Neural cell (in vitro differentiated cells): Measurements from ENCODE around the gene TMED6. TPM values are rescaled to one million over a fixed set of nuclear protein-coding genes. Genes with fewer than 3 reads are reported as not detected.

ENCODE experiments used
- H2AFZ ChIP-seq: fragments of 200-600, 300-800 bp; sonication (generic), shearing (Covaris generic); 2 replicates; pipeline ENCODE4 v1.6.0; 2014; ENCODE audit warnings: low read depth, mild to moderate bottlenecking, antibody characterized with exemption, low read length, moderate library complexity
- H3F3A ChIP-seq: fragments of 200-600 bp; shearing (Covaris generic); 2 replicates; pipeline ENCODE4 v1.6.1; 2016; ENCODE audit warnings: mild to moderate bottlenecking, moderate library complexity, mixed read lengths, antibody characterized with exemption, low read length; ENCODE audit not compliant: insufficient read depth, poor library complexity, severe bottlenecking
- H3K27ac ChIP-seq: fragments of 200-600, 300-800 bp; sonication (generic), shearing (Covaris generic); 2 replicates; pipeline ENCODE4 v1.5.1; 2014; ENCODE audit warnings: mild to moderate bottlenecking, low read length, moderate library complexity
- H3K27me3 ChIP-seq: fragments of 300-800, 200-600 bp; sonication (generic), shearing (Covaris generic); 2 replicates; pipeline ENCODE4 v1.6.0; 2014; ENCODE audit warnings: mild to moderate bottlenecking, low read depth, low read length, moderate library complexity; ENCODE audit not compliant: insufficient read depth
- H3K36me3 ChIP-seq: fragments of 300-800, 200-600 bp; sonication (generic), shearing (Covaris generic); 2 replicates; pipeline ENCODE4 v1.5.1; 2014; ENCODE audit warnings: mild to moderate bottlenecking, antibody characterized with exemption, low read length, moderate library complexity; ENCODE audit not compliant: insufficient read depth
- H3K4me2 ChIP-seq: fragments of 300-800, 200-600 bp; sonication (generic), shearing (Covaris generic); 2 replicates; pipeline ENCODE4 v1.6.0; 2014; ENCODE audit warnings: mild to moderate bottlenecking, low read length
- H3K4me3 ChIP-seq: fragments of 300-800, 200-600 bp; sonication (generic), shearing (Covaris generic); 2 replicates; pipeline ENCODE4 v1.5.1; 2014; ENCODE audit warnings: mild to moderate bottlenecking, low read length, moderate library complexity
- H3K79me2 ChIP-seq: fragments of 200-600 bp; shearing (Covaris generic); replicated peaks from 2 replicates; pipeline ENCODE4 v1.6.0; 2014; ENCODE audit warnings: mild to moderate bottlenecking, low read length, moderate library complexity; ENCODE audit not compliant: insufficient read depth
- H3K9ac ChIP-seq: fragments of 300-800, 200-600 bp; sonication (generic), shearing (Covaris generic); 2 replicates; pipeline ENCODE4 v1.6.1; 2016; ENCODE audit warnings: mild to moderate bottlenecking, low read length, mixed read lengths
- H3K9me2 ChIP-seq: fragments of 200-600 bp; shearing (Covaris generic); 2 replicates; pipeline ENCODE4 v1.6.1; 2016; ENCODE audit warnings: mild to moderate bottlenecking, low read length, mixed read lengths; ENCODE audit not compliant: insufficient read depth
- H3K9me3 ChIP-seq: fragments of 200-600, 300-800 bp; sonication (generic), shearing (Covaris generic); 2 replicates; pipeline ENCODE4 v1.6.1; 2016; ENCODE audit warnings: mild to moderate bottlenecking, mixed run types, low read length, moderate library complexity, mixed read lengths
- H4K20me1 ChIP-seq: fragments of 200-600 bp; shearing (Covaris generic); 2 replicates; pipeline ENCODE4 v1.6.1; 2016; ENCODE audit warnings: mild to moderate bottlenecking, mixed run types; ENCODE audit not compliant: insufficient read depth
- CTCF ChIP-seq: fragments of 450-650 bp; IDR thresholded peaks from 2 replicates; pipeline ENCODE4 v1.5.1; 2014; ENCODE audit warnings: antibody characterized with exemption, mild to moderate bottlenecking, moderate library complexity; ENCODE audit not compliant: poor library complexity, severe bottlenecking
- EP300 ChIP-seq: fragments of 450-650 bp; conservative IDR thresholded peaks from 2 replicates; pipeline ENCODE4 v1.6.1; 2014; ENCODE audit warnings: antibody characterized with exemption, mild to moderate bottlenecking, moderate library complexity; ENCODE audit not compliant: poor library complexity, severe bottlenecking
- EZH2 ChIP-seq: fragments of 200-600, 300-800 bp; shearing (Covaris generic), sonication (generic); IDR thresholded peaks from 2 replicates; pipeline ENCODE4 v1.6.1; 2014; ENCODE audit warnings: antibody characterized with exemption, low read length, borderline replicate concordance, mild to moderate bottlenecking; ENCODE audit not compliant: insufficient read depth, poor library complexity, severe bottlenecking
- MXI1 ChIP-seq: fragments of 450-650 bp; conservative IDR thresholded peaks from 2 replicates; pipeline ENCODE4 v1.6.1; 2014; ENCODE audit warnings: antibody characterized with exemption, mild to moderate bottlenecking; ENCODE audit not compliant: poor library complexity, severe bottlenecking
- POLR2AphosphoS5 ChIP-seq: IDR thresholded peaks from 2 replicates; pipeline ENCODE4 v1.6.1; 2012
- RAD21 ChIP-seq: fragments of 450-650 bp; conservative IDR thresholded peaks from 2 replicates; pipeline ENCODE4 v1.6.1; 2014; ENCODE audit warnings: antibody characterized with exemption, mild to moderate bottlenecking, moderate library complexity
- SMC3 ChIP-seq: fragments of 450-650 bp; conservative IDR thresholded peaks from 2 replicates; pipeline ENCODE4 v1.6.1; 2014; ENCODE audit warnings: antibody characterized with exemption, mild to moderate bottlenecking, moderate library complexity; ENCODE audit not compliant: poor library complexity
- TAF1 ChIP-seq: IDR thresholded peaks from 2 replicates; pipeline ENCODE4 v1.6.1; 2012; ENCODE audit warnings: low read depth
- polyA plus RNA-seq: library from polyadenylated mRNA; depleted of rRNA; stranded (reverse); fragments of >200 nt; gene quantifications from 2 replicates; pipeline ENCODE4 v1.2.3, GENCODE V29; 2014
- TF ChIP-seq, protein P1 (sequence below): IDR thresholded peaks from 2 replicates; pipeline ENCODE4 v1.6.1; 2012; ENCODE audit warnings: borderline replicate concordance

Gene TMED6
- polyA plus RNA-seq, 1 donor from 2014 or later = not detected

DNA sequence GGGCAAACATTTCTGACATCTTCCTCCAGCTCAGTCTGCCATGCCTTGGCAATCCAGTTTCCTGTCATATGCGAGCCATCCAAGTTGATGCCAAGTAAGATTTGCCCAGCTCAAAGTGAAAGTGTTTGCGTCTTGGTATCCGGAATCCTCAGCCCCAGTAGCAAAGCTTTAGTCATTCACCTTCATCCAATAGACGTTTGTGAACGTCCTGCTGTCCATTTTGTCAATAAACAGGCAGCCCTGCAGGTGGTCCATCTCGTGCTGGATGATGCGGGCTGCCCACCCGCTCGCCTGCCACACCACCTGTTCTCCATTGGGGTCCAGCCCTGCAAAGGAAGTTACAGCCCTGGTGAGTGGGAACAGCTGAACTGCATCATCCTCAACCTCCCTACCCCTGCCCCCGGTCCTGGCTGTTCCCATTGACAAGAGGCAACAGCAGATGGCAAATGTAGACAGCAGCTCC is 22.7 kb downstream of the TMED6 start:
- H3K79me2 ChIP-seq = peaks cover 37% of the 10 kb centered on the region
- H3K36me3 ChIP-seq = peaks cover 9% of the 10 kb centered on the region
- H3K9me2 ChIP-seq = no peaks in the 10 kb centered on the region
- no peak overlapping the region for H2AFZ ChIP-seq
- no peaks in the 10 kb centered on the region for H3F3A ChIP-seq
- no peak overlapping the region for H3K27ac ChIP-seq
- peak overlapping the region; percentile 65 for H3K4me2 ChIP-seq
- TF ChIP-seq EZH2 (no peak), MXI1 (no peak), EP300 (no peak), SMC3 (no peak), TAF1 (no peak), CTCF (no peak), POLR2AphosphoS5 (no peak)
- no peaks in the 10 kb centered on the region for H3K9me3 ChIP-seq
- peaks cover 6% of the 10 kb centered on the region for H4K20me1 ChIP-seq
- H3K27me3 ChIP-seq = no peaks in the 10 kb centered on the region
- peak overlapping the region; percentile 80 for H3K4me3 ChIP-seq
- H3K9ac ChIP-seq = peak overlapping the region; percentile 77

DNA sequence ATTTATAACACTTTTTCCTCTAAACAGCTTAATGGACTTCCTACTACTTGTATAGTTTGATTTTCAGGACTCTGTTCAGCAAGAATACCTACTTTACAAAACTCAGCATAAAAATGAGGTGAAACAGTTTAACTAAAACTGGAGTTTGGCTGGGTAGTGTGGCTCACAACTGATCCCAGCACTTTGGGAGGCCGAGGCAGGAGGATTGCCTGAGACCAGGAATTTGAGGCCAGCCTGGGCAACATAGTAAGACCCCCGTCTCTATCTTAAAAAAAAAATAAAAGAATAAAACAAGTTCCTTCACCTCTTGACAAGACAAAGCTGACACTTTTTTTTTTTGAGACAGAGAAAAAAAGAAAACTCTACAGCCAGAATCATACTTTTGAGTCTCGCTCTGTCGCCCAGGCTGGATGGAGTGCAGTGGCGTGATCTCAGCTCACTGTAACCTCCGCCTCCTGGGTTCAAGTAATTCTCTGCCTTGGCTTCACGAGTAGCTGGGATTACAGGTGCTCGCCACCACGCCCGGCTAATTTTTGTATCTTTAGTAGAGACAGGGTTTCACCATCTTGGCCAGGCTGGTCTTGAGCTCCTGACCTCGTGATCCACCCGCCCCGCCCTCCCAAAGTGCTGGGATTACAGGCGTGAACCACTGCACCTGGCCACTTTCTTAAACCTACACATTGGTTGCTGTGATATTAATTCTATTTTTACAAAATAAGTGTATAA is 23.8 kb downstream of the TMED6 start:
- Histone ChIP-seq H3K4me2 (no peak overlapping the region), H3K79me2 (peaks cover 34% of the 10 kb centered on the region), H3K9ac (no peak overlapping the region), H3K9me3 (no peaks in the 10 kb centered on the region), H3K27me3 (no peaks in the 10 kb centered on the region), H2AFZ (no peak overlapping the region), H4K20me1 (peaks cover 6% of the 10 kb centered on the region), H3K4me3 (peak overlapping the region; percentile 80), H3K9me2 (no peaks in the 10 kb centered on the region), H3K27ac (no peak overlapping the region), H3F3A (no peaks in the 10 kb centered on the region), H3K36me3 (peaks cover 9% of the 10 kb centered on the region)
- TF ChIP-seq EZH2 (no peak), RAD21 (no peak), MXI1 (no peak), EP300 (no peak), TAF1 (no peak), CTCF (no peak), SMC3 (no peak), POLR2AphosphoS5 (no peak)
- TF ChIP-seq, protein P1, sequence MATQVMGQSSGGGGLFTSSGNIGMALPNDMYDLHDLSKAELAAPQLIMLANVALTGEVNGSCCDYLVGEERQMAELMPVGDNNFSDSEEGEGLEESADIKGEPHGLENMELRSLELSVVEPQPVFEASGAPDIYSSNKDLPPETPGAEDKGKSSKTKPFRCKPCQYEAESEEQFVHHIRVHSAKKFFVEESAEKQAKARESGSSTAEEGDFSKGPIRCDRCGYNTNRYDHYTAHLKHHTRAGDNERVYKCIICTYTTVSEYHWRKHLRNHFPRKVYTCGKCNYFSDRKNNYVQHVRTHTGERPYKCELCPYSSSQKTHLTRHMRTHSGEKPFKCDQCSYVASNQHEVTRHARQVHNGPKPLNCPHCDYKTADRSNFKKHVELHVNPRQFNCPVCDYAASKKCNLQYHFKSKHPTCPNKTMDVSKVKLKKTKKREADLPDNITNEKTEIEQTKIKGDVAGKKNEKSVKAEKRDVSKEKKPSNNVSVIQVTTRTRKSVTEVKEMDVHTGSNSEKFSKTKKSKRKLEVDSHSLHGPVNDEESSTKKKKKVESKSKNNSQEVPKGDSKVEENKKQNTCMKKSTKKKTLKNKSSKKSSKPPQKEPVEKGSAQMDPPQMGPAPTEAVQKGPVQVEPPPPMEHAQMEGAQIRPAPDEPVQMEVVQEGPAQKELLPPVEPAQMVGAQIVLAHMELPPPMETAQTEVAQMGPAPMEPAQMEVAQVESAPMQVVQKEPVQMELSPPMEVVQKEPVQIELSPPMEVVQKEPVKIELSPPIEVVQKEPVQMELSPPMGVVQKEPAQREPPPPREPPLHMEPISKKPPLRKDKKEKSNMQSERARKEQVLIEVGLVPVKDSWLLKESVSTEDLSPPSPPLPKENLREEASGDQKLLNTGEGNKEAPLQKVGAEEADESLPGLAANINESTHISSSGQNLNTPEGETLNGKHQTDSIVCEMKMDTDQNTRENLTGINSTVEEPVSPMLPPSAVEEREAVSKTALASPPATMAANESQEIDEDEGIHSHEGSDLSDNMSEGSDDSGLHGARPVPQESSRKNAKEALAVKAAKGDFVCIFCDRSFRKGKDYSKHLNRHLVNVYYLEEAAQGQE = no peak
